GM11168 (cell line): ENCODE data around the gene DEXI.
"Not testable (repeated sequence)": the region's sequence is repeated elsewhere in the genome, so short reads cannot be mapped to it uniquely, and the experiment has no call there.

ENCODE experiments used
- in situ Hi-C: fragments of 300-500 bp; cut with MboI; formaldehyde crosslinking; loops from one replicate; pipeline ENCODE4 v1.12.0; 2022; ENCODE audit warnings: low sequenced_read_pairs; ENCODE audit not compliant: unreplicated experiment

DEXI gene

GRCh38 chr16:10945065-10945787 is 3.0 kb upstream of the DEXI start:
- in situ Hi-C loops: no loop called here

GRCh38 chr16:10944249-10945064 is 2.2 kb upstream of the DEXI start, which contains the start of gene CLEC16A:
TSS of gene CLEC16A (plus strand) at chr16:10944564. CDS start at chr16:10944718, 154 bp downstream.
- in situ Hi-C loops: no loop called here

DNA sequence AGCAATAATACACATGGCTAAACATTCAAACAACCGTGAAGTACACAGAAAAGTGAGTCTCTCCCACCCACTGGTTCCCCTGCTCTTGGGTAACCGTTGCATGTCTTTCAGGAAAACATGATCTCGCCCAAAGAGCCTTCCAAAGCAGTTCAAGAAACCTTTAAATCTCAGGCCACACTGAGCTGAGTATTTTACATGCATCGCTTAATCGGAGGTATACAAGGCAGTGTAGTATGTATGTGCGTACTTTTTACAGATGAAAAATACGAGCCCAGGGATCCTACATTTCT is 741 bp upstream of the DEXI start:
- in situ Hi-C loops: no loop called here

DNA sequence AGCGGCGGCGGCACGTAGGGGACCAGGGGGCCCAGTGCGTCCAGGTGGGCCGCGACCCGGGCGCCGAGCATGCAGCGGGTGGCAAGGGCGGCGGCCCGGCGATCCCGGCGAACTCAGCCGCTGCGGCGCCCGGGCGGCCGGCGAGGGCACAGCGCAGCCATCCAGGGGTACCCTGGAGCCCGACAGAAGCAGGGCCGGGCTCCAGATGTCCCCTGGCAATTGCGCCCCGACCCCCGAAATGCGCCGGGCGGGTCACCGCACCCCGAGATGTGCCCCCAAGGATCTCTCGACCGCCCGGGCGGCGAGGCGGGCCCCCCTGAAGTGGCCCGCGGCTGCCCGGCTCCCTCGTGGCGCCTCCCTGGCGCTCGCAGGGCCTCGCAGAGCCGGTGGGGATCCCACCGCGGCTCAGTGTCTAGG is 325 bp downstream of the DEXI start:
- in situ Hi-C loops: not testable (repeated sequence)

DNA sequence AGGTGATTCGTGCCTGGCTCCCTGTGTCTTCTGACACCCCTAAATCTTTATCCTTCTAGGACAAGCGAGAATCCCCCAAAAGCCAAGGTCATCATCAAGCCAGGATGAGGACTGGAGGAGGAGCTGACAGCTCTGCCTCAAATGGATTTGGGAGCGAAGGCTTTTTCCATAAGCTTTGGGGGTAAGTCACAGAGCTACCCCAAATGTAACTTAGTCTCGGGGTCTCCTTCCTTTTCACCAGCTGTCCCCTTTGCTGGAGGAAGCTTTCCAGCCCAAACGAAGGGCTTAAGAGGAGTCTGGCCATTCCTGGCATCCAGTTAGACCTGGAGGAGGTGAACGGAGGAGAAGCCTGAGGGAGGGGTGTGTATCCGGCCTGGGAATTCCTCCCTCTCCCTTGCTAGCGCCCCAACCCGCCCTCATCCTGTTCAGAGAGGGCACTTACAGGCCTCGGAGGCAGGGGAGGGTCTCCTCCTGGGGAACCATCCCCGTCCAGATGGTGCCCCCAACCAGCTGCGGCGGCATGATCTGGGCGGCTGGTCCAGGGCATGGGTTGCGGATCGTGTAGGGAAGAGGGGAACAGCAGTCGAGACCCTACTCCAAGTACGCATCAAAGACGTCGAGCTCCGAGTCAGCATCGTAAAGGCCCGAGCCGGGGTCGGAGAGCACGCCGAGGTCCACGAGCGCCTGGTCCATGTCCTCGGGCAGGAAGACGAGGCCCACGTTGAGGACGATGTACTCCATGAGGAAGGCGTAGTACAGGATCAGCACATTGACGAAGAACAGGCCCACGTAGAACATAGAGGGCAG is 938 bp downstream of the DEXI start:
- in situ Hi-C loops: no loop called here

DNA sequence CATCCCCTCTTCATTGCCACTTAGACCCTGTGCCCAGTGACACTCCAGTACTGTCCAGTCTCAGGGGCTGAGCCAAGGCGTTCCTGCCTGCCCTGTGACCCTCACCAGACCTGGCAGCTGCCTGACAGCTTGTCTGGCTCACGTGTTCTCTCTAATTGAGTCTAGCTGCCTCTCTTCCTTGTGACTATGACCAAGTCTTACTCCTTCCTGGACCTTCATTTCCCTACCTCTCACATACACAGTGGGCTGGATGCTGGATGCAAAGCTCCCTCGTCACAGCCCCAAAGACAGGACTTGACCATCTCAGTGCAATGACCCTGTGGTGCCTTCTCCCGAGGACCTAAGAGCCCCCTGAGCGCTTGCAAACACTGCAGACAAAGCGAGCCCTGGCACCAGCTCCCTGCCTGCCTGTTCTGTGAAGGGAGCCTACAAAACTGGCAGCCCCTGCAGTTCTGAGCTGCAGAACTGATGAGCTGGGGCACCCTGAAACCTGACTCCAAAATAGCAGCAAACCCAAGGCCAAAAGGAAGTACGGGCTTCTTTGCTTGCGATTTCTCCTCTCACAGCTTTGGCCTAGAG is 1.7 kb downstream of the DEXI start:
- in situ Hi-C loops: no loop called here

GRCh38 chr16:10939649-10940234 is 2.5 kb downstream of the DEXI start:
- in situ Hi-C loops: no loop called here

- in situ Hi-C loops: no loop called here
Measured at GRCh38 chr16:10938796-10939648, 3.2 kb downstream of the DEXI start.

DNA sequence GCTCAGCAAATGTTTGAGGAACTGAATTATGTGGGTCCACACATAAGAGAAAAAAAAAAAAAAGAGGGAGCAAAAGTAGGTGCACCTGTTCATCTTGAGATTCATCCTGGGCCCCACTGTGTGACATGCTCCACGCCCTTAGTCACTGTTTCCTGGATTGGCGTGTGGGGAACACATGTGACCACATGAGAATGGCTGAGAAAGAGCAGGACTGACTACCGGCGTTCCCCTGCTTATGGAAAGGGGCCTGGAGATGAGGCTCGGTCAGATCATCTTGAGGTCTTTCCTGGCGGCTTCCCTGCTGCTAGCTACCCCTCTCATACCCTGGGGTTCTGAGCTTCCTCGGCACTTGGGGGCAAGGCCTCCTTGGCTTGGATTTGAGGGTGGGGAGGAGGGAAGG is 3.9 kb downstream of the DEXI start:
- in situ Hi-C loops: no loop called here

DNA sequence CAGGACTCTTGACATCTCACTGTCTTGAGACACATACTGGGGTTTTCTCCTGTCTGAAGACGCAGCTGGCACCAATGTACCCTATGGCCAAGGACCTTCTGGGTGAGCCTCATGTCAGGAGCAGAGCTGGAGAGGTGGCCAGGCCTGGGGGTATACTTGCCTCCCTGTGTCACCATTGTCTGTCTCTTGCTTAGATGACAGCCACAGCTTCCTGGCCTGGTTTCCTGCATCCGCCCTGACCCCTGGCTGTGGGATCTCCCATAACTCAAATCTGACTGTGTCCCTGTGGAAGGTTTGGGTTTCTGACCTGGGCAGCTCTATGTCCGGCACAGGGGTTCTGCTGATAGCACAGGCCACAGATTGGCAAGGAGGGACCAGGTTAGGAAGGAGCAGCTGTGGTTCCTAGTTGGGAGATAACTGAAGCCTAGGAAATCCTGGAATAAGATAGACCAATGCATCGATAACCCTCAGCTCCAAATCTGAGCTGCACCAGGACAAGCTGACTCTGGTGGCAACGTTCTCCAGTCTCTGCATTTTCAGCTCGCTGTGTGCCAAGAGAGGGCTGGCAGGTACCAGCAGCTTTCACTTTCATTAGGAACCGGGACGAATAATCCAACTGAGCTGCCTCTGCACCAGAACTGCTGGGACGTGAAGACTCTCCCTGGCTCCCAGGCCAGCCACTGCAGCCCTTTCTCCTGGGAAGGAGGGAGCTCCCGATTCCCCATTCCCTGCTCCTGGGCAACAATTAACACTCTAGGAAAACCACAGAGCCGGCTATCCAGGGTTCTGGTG is 5.0 kb downstream of the DEXI start:
- in situ Hi-C loops: no loop called here

DNA sequence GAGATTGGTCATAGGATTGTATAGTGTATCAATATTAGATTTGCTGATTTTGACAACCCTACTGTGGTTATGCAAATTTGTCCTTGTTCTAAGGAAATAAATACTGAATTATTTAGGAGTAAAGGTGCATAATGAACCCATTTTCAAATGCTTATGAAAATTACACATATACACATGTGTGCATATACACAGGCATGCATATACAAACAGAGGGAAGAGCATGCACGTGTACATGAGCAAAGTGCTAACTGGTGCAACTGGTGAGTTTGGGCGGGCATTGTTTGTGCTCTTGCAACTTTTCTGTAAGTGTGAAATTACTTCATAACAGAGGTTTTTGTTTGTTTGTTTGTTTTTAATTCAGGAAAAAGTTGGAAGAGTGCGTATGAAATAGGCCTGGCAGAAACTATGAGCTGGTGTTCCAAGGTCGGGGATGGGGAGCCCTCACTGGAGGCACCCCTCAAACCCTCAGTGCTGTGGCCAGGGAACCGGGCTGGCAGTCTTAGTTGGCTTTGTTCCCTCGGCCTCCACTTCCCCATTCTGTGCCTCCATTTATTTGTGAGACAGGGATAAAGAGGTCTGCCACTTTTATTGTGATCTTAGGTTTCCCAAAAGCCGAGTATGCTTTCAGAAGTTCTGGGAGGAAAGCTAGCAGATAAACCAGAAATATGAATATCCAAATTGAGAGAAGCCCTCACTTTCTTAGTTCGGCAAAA is 5.8 kb downstream of the DEXI start:
- in situ Hi-C loops: no loop called here

DNA sequence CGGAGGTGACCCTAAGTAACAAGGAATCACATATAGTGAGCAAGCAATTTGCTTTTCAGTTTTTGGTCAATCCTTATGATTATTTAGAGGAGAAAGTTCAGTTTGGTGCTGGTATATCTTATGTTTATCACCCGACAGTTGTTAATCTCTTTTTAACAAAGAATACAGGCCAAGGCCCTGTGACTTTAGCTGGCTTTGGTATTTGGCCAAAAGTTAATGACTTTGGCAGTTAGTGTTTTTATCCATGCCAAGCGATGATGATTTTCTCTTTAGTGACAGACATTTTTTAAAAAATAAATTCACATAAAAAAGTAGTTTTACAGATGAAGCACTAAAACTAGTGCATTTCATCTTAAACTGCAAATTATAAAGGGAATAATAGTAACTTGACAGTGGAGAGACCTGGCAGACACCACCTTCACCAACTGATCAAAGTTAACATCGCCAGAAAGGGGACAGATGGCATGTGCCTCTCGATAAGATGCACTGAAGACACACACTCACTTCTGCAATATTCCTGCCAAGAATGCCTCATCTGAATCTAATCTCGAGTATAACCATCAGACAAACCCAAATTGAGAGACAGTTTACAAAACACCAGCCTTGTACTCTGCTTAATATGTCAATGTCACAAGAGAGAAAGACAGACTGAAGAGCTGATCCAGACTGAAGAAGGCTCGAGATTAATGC is 6.9 kb downstream of the DEXI start:
- in situ Hi-C loops: no loop called here

DNA sequence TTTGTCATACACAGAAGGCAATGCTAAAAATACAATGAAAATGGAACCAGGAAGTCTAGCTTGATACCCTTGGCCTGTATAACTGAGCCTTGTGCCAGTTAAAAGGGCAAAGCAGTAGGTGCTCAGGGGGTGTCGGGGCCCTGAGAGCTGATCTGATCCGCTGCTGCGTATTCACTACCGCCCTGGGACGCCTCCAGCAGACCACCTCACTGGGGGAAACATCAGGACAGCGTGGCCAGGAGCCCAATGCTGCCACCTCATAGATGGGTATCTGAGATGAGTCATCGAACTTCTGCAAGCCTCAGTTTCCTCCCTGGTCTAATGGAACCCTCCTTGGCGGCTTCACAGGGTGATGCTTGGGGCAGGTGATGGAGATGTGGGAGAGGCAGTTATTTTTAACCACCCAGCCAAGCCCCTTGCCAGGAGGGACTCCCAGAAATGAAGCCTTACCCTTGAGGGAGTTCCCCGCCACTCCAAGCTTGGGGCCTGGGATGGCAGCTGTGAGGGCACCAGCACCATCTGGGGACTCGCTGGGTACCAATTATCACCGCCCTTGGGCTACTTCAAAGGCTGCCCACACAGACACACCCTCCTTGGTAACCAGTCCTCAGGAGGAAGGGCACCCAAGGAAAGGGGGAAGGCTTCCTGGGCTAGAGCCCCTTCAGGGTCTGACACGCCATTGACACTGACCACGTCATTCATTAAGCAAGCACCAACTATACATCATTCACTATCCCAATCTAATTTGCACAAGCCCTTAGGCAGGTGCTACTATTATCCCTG is 7.8 kb downstream of the DEXI start:
- in situ Hi-C loops: no loop called here

DNA sequence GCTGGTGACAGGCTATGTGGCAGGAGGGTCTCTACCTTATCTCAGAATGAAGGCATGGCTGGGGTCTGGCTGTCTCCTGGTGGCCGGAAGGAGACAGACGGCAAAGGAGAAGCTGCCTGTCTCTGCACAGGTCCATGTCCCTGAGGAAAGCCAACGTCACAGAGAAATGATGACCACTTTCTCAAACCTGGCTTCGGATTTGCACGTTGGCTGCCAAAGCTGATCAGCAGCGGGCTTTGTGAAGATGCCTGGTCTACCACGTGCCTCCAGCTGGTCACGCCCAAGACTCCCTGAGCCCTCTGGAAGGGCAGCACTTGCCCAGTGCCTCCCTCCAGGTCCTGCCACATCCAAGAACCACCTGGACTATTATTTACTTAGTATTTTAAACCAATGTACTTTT is 8.4 kb downstream of the DEXI start:
- in situ Hi-C loops: no loop called here

- in situ Hi-C loops: no loop called here
Measured at GRCh38 chr16:10932959-10933710, 9.1 kb downstream of the DEXI start.
